Measurements from ENCODE around the gene ECD. TPM values are rescaled to one million over a fixed set of nuclear protein-coding genes. Genes with fewer than 3 reads are reported as not detected.

ECD gene
- total RNA-seq, 4 donors from 2014 or later, result 11.0 to 22.8 (median 18.6) TPM

DNA sequence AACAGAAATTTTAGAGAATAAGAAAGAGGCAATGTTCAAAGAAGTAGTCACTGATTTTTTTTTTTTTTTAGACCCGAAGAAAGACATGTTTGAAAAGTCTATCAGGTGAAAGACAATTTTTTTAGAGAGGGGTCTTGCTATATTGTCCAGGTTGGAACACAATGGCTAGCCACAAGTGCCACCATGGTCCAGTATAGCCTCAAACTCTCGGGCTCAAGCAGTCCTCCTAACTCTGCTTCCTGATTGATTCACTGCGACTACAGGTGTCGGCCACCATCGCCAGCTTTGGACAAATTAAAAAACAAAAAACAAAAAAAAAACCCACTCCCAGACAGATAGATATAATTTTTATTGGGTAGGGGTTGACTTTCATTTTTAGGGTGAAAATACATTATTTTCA lies 22.4 kb upstream of the ECD start:
- DNase-seq (no peak), ATAC-seq (no peak)
- H3K27me3 ChIP-seq, result no peaks in the 10 kb centered on the region
- H3K36me3 ChIP-seq, result peaks cover 0 to 25% of the 10 kb centered on the region in 2 donors
- no peak overlapping the region for H3K4me3 ChIP-seq
- TF ChIP-seq CTCF (IDR thresholded peaks at IDR 0.05 in 4 of 5, conservative IDR thresholded peaks at IDR 0.05 in 1 of 5), result no peak
- TF ChIP-seq POLR2A (IDR thresholded peaks at IDR 0.05), result no peak
- in situ Hi-C loops (cut with MboI; ENCODE audit: low sequenced_read_pairs in 4 of 4), result no loop called here
- intact Hi-C loops (cut with DNase I; ENCODE audit: low total_unique reads), result no loop called here
- H3K9me3 ChIP-seq, result no peaks in the 10 kb centered on the region
- no peak overlapping the region for H3K27ac ChIP-seq
- no peaks in the 10 kb centered on the region for H3K4me1 ChIP-seq

GRCh38 chr10:73186266-73186665 lies 18.5 kb upstream of the ECD start:
- Histone ChIP-seq H3K4me1 (no peaks in the 10 kb centered on the region), H3K27me3 (no peaks in the 10 kb centered on the region), H3K9me3 (no peaks in the 10 kb centered on the region), H3K4me3 (no peak overlapping the region), H3K36me3 (peaks cover 0 to 16% of the 10 kb centered on the region in 2 donors), H3K27ac (no peak overlapping the region)
- no peak for TF ChIP-seq POLR2A (IDR thresholded peaks at IDR 0.05)
- TF ChIP-seq CTCF (IDR thresholded peaks at IDR 0.05 in 4 of 5, conservative IDR thresholded peaks at IDR 0.05 in 1 of 5), result no peak
- in situ Hi-C loops (cut with MboI; ENCODE audit: low sequenced_read_pairs in 4 of 4) (no loop called here), intact Hi-C loops (cut with DNase I; ENCODE audit: low total_unique reads) (no loop called here)
- no peak for DNase-seq
- no peak for ATAC-seq

DNA sequence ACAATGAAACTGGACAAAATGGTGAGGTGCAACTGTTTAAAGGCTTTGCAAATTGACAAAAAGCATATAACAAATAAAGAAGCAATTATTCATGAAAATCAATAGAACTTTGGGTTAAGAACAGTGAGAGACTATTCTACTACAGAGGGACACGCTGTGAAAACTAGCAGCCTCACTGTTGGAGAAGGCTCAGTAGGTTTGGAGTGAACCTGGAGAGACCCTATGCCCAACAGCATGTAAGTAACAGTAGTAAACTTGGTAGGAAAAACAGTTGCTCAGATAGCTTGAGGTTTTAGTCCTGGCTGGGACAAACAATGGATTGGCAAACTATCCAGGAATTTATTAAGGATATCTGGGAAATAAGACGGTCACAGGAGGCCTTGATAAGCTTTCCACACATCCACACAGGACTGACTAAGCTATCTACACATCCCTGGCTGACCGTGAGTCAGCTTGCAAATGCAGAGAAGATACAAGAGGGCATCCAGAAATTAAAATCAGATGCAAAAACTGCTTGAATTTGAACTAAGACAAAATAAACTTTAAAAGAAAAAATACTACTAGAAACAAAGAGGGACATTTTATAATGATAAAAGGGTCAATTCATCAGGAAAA lies 16.0 kb upstream of the ECD start:
- Histone ChIP-seq H3K4me3 (no peak overlapping the region), H3K4me1 (no peaks in the 10 kb centered on the region), H3K27me3 (no peaks in the 10 kb centered on the region), H3K27ac (no peak overlapping the region), H3K9me3 (no peaks in the 10 kb centered on the region), H3K36me3 (peaks cover 0 to 38% of the 10 kb centered on the region in 2 donors)
- TF ChIP-seq POLR2A (IDR thresholded peaks at IDR 0.05), result no peak
- no peak for TF ChIP-seq CTCF (IDR thresholded peaks at IDR 0.05 in 4 of 5, conservative IDR thresholded peaks at IDR 0.05 in 1 of 5)
- intact Hi-C loops (cut with DNase I; ENCODE audit: low total_unique reads), result no loop called here
- no peak for ATAC-seq
- DNase-seq, result no peak
- in situ Hi-C loops (cut with MboI; ENCODE audit: low sequenced_read_pairs in 4 of 4), result no loop called here

GRCh38 chr10:73182568-73182967 lies 14.8 kb upstream of the ECD start:
- ATAC-seq, result no peak
- TF ChIP-seq CTCF (IDR thresholded peaks at IDR 0.05 in 4 of 5, conservative IDR thresholded peaks at IDR 0.05 in 1 of 5), result no peak
- TF ChIP-seq POLR2A (IDR thresholded peaks at IDR 0.05), result no peak
- intact Hi-C loops (cut with DNase I; ENCODE audit: low total_unique reads), result no loop called here
- Histone ChIP-seq H3K27ac (no peak overlapping the region), H3K36me3 (peaks cover 0 to 49% of the 10 kb centered on the region in 2 donors), H3K4me3 (no peak overlapping the region), H3K4me1 (no peaks in the 10 kb centered on the region), H3K27me3 (no peaks in the 10 kb centered on the region), H3K9me3 (no peaks in the 10 kb centered on the region)
- no peak for DNase-seq
- in situ Hi-C loops (cut with MboI; ENCODE audit: low sequenced_read_pairs in 4 of 4), result no loop called here
